Measurements from ENCODE around the gene LYL1. TPM values are rescaled to one million over a fixed set of nuclear protein-coding genes. Genes with fewer than 3 reads are reported as not detected.

Gene LYL1
- total and polyA plus RNA-seq, 9 of the 15 experiments (the other 6 are each of a cell fraction or from before 2014, with no cell fraction given) = 1.3 to 266 (median 34.0) TPM

DNA sequence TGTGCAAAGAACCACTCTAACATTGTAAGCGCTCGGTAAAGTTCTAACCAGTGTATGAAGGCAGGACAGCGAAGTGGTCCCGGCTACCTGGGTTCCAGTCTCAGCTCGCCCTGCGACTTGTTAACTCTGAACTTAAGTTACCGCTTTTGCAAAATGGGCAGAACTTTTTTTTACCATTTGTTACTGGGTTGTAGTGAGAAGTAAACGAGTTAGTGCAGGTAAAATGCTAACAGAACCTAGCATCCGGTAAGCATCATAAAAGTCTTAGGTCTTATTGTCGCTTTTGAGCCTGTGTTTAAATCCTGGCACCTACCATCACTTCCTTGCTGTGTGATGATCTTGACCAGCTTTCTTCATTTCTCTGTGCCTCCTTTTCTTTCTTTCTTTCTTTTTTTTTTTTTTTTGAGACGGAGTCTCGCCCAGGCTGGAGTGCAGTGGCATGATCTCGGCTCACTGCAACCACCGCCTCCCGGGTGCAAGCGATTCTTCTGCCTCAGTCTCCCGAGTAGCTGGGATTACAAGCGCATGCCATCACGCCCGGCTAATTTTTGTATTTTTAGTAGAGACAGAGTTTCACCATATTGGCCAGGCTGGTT lies 14.6 kb upstream of the LYL1 start (continued):
- TF ChIP-seq ZBTB40 (IDR thresholded peaks at IDR 0.05) (peak; percentile 53; the same call in 1 of the 2 replicates), ZBTB40 (CRISPR knock-in tag; IDR thresholded peaks at IDR 0.05) (no peak), ZNF699 (CRISPR knock-in tag; IDR thresholded peaks at IDR 0.05; ENCODE audit: insufficient replicate concordance) (no peak), ZNF696 (CRISPR knock-in tag; conservative IDR thresholded peaks at IDR 0.05) (no peak), ZNF282 (CRISPR knock-in tag; IDR thresholded peaks at IDR 0.05) (no peak), MTF1 (CRISPR knock-in tag; IDR thresholded peaks at IDR 0.05; ENCODE audit: borderline replicate concordance) (no peak), TCF7 (IDR thresholded peaks at IDR 0.05; ENCODE audit: borderline replicate concordance) (no peak), PCBP1 (IDR thresholded peaks at IDR 0.05; ENCODE audit: low read depth, low read length, poor library complexity, severe bottlenecking) (no peak), PTRF (tag; IDR thresholded peaks at IDR 0.05) (no peak), LARP7 (IDR thresholded peaks at IDR 0.05) (peak; percentile 89; the same call in 1 of the 2 replicates), RCOR1 (IDR thresholded peaks at IDR 0.05; ENCODE audit: borderline replicate concordance in 1 of 2, low read depth in 2 of 2, low read length in 2 of 2) (no peak), U2AF1 (optimal IDR thresholded peaks at IDR 0.05; ENCODE audit: low read depth, low read length) (no peak), ZNF436 (CRISPR knock-in tag; IDR thresholded peaks at IDR 0.05) (no peak), DIDO1 (tag; IDR thresholded peaks at IDR 0.05; ENCODE audit: low read depth) (no peak), ZEB2 (IDR thresholded peaks at IDR 0.05) (no peak)
- TF ChIP-seq, protein P1, sequence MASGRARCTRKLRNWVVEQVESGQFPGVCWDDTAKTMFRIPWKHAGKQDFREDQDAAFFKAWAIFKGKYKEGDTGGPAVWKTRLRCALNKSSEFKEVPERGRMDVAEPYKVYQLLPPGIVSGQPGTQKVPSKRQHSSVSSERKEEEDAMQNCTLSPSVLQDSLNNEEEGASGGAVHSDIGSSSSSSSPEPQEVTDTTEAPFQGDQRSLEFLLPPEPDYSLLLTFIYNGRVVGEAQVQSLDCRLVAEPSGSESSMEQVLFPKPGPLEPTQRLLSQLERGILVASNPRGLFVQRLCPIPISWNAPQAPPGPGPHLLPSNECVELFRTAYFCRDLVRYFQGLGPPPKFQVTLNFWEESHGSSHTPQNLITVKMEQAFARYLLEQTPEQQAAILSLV (tag; IDR thresholded peaks at IDR 0.05) = no peak
- TF ChIP-seq, protein P2, sequence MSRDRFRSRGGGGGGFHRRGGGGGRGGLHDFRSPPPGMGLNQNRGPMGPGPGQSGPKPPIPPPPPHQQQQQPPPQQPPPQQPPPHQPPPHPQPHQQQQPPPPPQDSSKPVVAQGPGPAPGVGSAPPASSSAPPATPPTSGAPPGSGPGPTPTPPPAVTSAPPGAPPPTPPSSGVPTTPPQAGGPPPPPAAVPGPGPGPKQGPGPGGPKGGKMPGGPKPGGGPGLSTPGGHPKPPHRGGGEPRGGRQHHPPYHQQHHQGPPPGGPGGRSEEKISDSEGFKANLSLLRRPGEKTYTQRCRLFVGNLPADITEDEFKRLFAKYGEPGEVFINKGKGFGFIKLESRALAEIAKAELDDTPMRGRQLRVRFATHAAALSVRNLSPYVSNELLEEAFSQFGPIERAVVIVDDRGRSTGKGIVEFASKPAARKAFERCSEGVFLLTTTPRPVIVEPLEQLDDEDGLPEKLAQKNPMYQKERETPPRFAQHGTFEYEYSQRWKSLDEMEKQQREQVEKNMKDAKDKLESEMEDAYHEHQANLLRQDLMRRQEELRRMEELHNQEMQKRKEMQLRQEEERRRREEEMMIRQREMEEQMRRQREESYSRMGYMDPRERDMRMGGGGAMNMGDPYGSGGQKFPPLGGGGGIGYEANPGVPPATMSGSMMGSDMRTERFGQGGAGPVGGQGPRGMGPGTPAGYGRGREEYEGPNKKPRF (IDR thresholded peaks at IDR 0.05; ENCODE audit: low read depth, low read length) = no peak

All from K562 (cell line).